ENCODE data around the gene FGF1. TPM values are rescaled to one million over a fixed set of nuclear protein-coding genes. Genes with fewer than 3 reads are reported as not detected.
"Not testable (repeated sequence)": the region's sequence is repeated elsewhere in the genome, so short reads cannot be mapped to it uniquely, and the experiment has no call there.

The FGF1 gene
- total RNA-seq, 2 experiments from 2014 or later, result not detected

GRCh38 chr5:142650881-142651280 lies 35.0 kb downstream of the FGF1 start:
- intact Hi-C loops (cut with micrococcal nuclease), result no loop called here
- CTCF ChIA-PET, result interaction anchor here (1.0 to 1.3 kb wide), 3 partner anchors 8 to 62 kb away, joined by 3 to 6 read pairs (median 3); no protein-coding TSS in a partner anchor
- Mint-ChIP-seq H3K27ac (no peak overlapping the region), H3K36me3 (ENCODE audit: low read depth) (no peaks in the 10 kb centered on the region), H3K4me3 (no peak overlapping the region), H3K9me3 (no peaks in the 10 kb centered on the region), H3K4me1 (ENCODE audit: low read depth) (no peaks in the 10 kb centered on the region), H3K27me3 (ENCODE audit: low read depth) (peaks cover 5% of the 10 kb centered on the region)
- DNase-seq, result no peak

GRCh38 chr5:142650060-142650459 lies 35.8 kb downstream of the FGF1 start:
- no peak for DNase-seq
- Mint-ChIP-seq H3K4me3 (no peak overlapping the region), H3K36me3 (ENCODE audit: low read depth) (no peaks in the 10 kb centered on the region), H3K9me3 (no peaks in the 10 kb centered on the region), H3K27me3 (ENCODE audit: low read depth) (no peaks in the 10 kb centered on the region), H3K4me1 (ENCODE audit: low read depth) (no peaks in the 10 kb centered on the region), H3K27ac (no peak overlapping the region)
- CTCF ChIA-PET, result interaction anchor here (1.0 to 1.3 kb wide), 2 partner anchors 9 to 63 kb away, joined by 3 to 6 read pairs; no protein-coding TSS in a partner anchor
- intact Hi-C loops (cut with micrococcal nuclease), result no loop called here

GRCh38 chr5:142648108-142648507 lies 37.8 kb downstream of the FGF1 start:
- H3K4me3 Mint-ChIP-seq; H3K27me3 Mint-ChIP-seq (ENCODE audit: low read depth); H3K9me3 Mint-ChIP-seq; CTCF ChIA-PET; H3K36me3 Mint-ChIP-seq (ENCODE audit: low read depth); H3K27ac Mint-ChIP-seq; H3K4me1 Mint-ChIP-seq (ENCODE audit: low read depth); intact Hi-C loops (cut with micrococcal nuclease); DNase-seq: not testable (repeated sequence)

- Mint-ChIP-seq H3K27me3 (ENCODE audit: low read depth) (no peaks in the 10 kb centered on the region), H3K27ac (no peak overlapping the region), H3K4me1 (ENCODE audit: low read depth) (no peaks in the 10 kb centered on the region), H3K4me3 (no peak overlapping the region), H3K9me3 (no peaks in the 10 kb centered on the region), H3K36me3 (ENCODE audit: low read depth) (no peaks in the 10 kb centered on the region)
- CTCF ChIA-PET, result interaction anchor here (0.7 to 5.9 kb wide), 4 partner anchors 10 to 243 kb away, joined by 3 to 33 read pairs (median 8); no protein-coding TSS in a partner anchor
- no peak for DNase-seq
- intact Hi-C loops (cut with micrococcal nuclease), result no loop called here
Observed at GRCh38 chr5:142645456-142645855, 40.4 kb downstream of the FGF1 start.

GRCh38 chr5:142644640-142645361 lies 41.1 kb downstream of the FGF1 start:
- intact Hi-C loops (cut with micrococcal nuclease), result no loop called here
- CTCF ChIA-PET, result interaction anchor here (0.7 to 5.9 kb wide), 6 partner anchors 9 to 244 kb away, joined by 3 to 33 read pairs (median 5); no protein-coding TSS in a partner anchor
- Mint-ChIP-seq H3K4me3 (no peak overlapping the region), H3K27me3 (ENCODE audit: low read depth) (no peaks in the 10 kb centered on the region), H3K4me1 (ENCODE audit: low read depth) (no peaks in the 10 kb centered on the region), H3K27ac (no peak overlapping the region), H3K36me3 (ENCODE audit: low read depth) (no peaks in the 10 kb centered on the region), H3K9me3 (no peaks in the 10 kb centered on the region)
- no peak for DNase-seq

- CTCF ChIA-PET, result interaction anchor here (0.9 to 5.9 kb wide), 4 partner anchors 12 to 244 kb away, joined by 3 to 33 read pairs (median 4); no protein-coding TSS in a partner anchor
- Mint-ChIP-seq H3K36me3 (ENCODE audit: low read depth) (no peaks in the 10 kb centered on the region), H3K9me3 (no peaks in the 10 kb centered on the region), H3K27me3 (ENCODE audit: low read depth) (no peaks in the 10 kb centered on the region), H3K4me1 (ENCODE audit: low read depth) (no peaks in the 10 kb centered on the region), H3K4me3 (no peak overlapping the region), H3K27ac (no peak overlapping the region)
- intact Hi-C loops (cut with micrococcal nuclease), result no loop called here
- no peak for DNase-seq
Observed at GRCh38 chr5:142644127-142644526, 41.8 kb downstream of the FGF1 start.

DNA sequence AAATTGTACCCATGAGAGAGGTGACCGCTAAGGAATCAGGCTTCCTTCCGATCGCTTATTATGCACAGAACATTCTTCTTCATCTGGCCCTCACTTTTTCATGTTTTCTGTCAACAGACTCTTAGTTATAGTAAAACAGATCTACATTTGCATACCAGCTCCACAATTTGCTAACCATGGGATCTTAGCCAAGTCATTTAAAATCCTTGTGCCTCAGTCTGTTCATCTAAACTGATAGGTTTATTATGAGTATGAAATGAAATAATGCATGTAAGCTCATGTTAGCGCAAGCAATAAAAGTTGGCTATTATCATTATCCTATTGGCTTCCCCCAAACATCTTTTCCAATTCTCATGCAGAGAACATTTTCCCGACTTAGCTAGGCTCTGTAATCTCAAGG lies 42.3 kb downstream of the FGF1 start:
- no peaks in the 10 kb centered on the region for H3K27me3 Mint-ChIP-seq (ENCODE audit: low read depth)
- CTCF ChIA-PET, result interaction anchor here (0.9 to 5.9 kb wide), 2 partner anchors 12 to 70 kb away, joined by 3 to 33 read pairs; no protein-coding TSS in a partner anchor
- no peaks in the 10 kb centered on the region for H3K9me3 Mint-ChIP-seq
- intact Hi-C loops (cut with micrococcal nuclease), result no loop called here
- no peak overlapping the region for H3K27ac Mint-ChIP-seq
- H3K4me1 Mint-ChIP-seq (ENCODE audit: low read depth), result no peaks in the 10 kb centered on the region
- DNase-seq, result no peak
- H3K36me3 Mint-ChIP-seq (ENCODE audit: low read depth), result no peaks in the 10 kb centered on the region
- H3K4me3 Mint-ChIP-seq, result no peak overlapping the region

DNA sequence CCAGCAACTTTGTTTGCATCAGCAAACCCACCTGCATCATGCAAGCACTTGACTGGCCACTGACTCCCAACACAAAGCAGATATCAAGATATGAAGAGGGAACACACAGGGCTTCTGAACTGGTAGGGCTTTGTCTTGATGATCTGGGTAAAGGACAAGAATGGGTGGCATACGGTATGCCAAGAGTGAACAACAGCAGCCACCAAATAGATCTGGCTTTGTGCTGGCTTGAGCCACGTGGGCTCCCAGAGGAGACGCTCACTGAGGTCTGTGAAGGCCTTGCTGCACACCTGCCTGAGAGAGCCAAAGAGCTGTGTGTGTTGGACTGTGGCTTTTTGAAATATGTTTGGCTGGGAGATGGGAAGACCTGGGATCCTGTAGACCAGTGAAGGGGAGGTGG lies 43.5 kb downstream of the FGF1 start:
- Mint-ChIP-seq H3K4me1 (ENCODE audit: low read depth) (no peaks in the 10 kb centered on the region), H3K4me3 (no peak overlapping the region), H3K27ac (no peak overlapping the region), H3K36me3 (ENCODE audit: low read depth) (no peaks in the 10 kb centered on the region), H3K9me3 (no peaks in the 10 kb centered on the region), H3K27me3 (ENCODE audit: low read depth) (peaks cover 3% of the 10 kb centered on the region)
- CTCF ChIA-PET, result interaction anchor here (0.8 to 5.9 kb wide), 2 partner anchors 13 to 70 kb away, joined by 3 to 33 read pairs; no protein-coding TSS in a partner anchor
- no peak for DNase-seq
- intact Hi-C loops (cut with micrococcal nuclease), result no loop called here

DNA sequence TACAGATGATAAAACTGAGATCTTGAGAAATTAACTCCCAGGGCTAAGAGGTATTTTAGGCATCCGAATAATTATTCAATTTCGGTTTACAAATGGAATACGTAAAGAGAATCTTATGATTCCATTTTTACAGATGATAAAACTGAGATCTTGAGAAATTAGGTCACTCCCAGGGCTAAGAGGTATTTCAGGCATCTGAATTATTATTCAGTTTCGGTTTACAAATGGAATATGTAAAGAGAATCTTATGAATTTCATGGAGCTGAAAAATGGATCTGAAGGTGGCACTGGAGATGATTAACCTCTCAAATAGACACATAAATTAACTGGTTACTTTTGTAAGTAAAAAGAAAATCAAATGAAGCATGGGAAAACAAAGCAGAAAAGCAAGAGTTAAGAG lies 44.2 kb downstream of the FGF1 start:
- H3K36me3 Mint-ChIP-seq (ENCODE audit: low read depth), result no peaks in the 10 kb centered on the region
- no peaks in the 10 kb centered on the region for H3K9me3 Mint-ChIP-seq
- H3K4me1 Mint-ChIP-seq (ENCODE audit: low read depth), result no peaks in the 10 kb centered on the region
- H3K4me3 Mint-ChIP-seq, result no peak overlapping the region
- H3K27me3 Mint-ChIP-seq (ENCODE audit: low read depth), result peaks cover 3% of the 10 kb centered on the region
- DNase-seq, result no peak
- CTCF ChIA-PET, result interaction anchor here (0.6 to 5.9 kb wide), 3 partner anchors 14 to 541 kb away, joined by 3 to 33 read pairs (median 3); no protein-coding TSS in a partner anchor
- intact Hi-C loops (cut with micrococcal nuclease), result no loop called here
- H3K27ac Mint-ChIP-seq, result no peak overlapping the region

- Mint-ChIP-seq H3K27me3 (ENCODE audit: low read depth) (peaks cover 3% of the 10 kb centered on the region), H3K9me3 (no peaks in the 10 kb centered on the region), H3K4me3 (no peak overlapping the region), H3K36me3 (ENCODE audit: low read depth) (no peaks in the 10 kb centered on the region), H3K27ac (no peak overlapping the region), H3K4me1 (ENCODE audit: low read depth) (no peaks in the 10 kb centered on the region)
- intact Hi-C loops (cut with micrococcal nuclease), result no loop called here
- DNase-seq, result no peak
- CTCF ChIA-PET, result interaction anchor here (2.2 kb wide), 1 partner anchor 15 kb away, joined by 5 read pairs; no protein-coding TSS in a partner anchor
Observed at GRCh38 chr5:142640316-142641005, 45.4 kb downstream of the FGF1 start.

- DNase-seq, result no peak
- no peak overlapping the region for H3K27ac Mint-ChIP-seq
- CTCF ChIA-PET, result interaction anchor here (2.2 kb wide), 1 partner anchor 16 kb away, joined by 5 read pairs; no protein-coding TSS in a partner anchor
- H3K36me3 Mint-ChIP-seq (ENCODE audit: low read depth), result no peaks in the 10 kb centered on the region
- H3K4me1 Mint-ChIP-seq (ENCODE audit: low read depth), result no peaks in the 10 kb centered on the region
- H3K4me3 Mint-ChIP-seq, result no peak overlapping the region
- no peaks in the 10 kb centered on the region for H3K9me3 Mint-ChIP-seq
- intact Hi-C loops (cut with micrococcal nuclease), result no loop called here
- peaks cover 3% of the 10 kb centered on the region for H3K27me3 Mint-ChIP-seq (ENCODE audit: low read depth)
Observed at GRCh38 chr5:142639455-142639854, 46.4 kb downstream of the FGF1 start.

DNA sequence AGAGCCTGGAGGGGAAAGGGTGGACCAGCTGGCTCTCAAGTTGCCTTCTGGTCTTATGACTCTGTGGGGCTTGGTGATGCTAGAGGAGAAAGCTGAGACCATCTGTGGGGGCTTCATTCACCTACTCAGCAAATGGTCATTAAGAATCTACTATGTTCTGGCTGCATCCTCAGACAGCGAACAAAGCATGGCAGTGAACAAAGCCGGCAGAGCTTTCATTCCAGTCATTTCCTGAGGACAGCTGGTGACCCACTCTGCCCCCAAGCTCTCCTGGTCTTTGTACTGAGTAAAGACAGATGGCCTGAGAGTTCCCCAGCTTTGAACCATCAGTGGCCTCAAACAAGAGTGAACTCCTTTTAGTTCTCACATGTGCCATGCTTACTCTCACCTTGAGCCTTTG lies 48.0 kb downstream of the FGF1 start:
- Mint-ChIP-seq H3K9me3 (no peaks in the 10 kb centered on the region), H3K4me1 (ENCODE audit: low read depth) (no peaks in the 10 kb centered on the region), H3K27me3 (ENCODE audit: low read depth) (peaks cover 3% of the 10 kb centered on the region), H3K4me3 (no peak overlapping the region), H3K36me3 (ENCODE audit: low read depth) (no peaks in the 10 kb centered on the region), H3K27ac (no peak overlapping the region)
- no peak for DNase-seq
- CTCF ChIA-PET, result interaction anchor here (1.0 to 2.2 kb wide), 2 partner anchors 18 to 75 kb away, joined by 3 to 5 read pairs; no protein-coding TSS in a partner anchor
- intact Hi-C loops (cut with micrococcal nuclease), result no loop called here
